Suprapubic skin (tissue), 4 donors: Measurements from ENCODE around the gene LPP. TPM values are rescaled to one million over a fixed set of nuclear protein-coding genes. Genes with fewer than 3 reads are reported as not detected.

ENCODE experiments used
- DNase-seq, 2 donors: peaks; one replicate each; pipeline ENCODE4 v3.0.0-alpha.2; 2019; ENCODE audit warnings: low spot score in 2 of 2
- H3K27ac ChIP-seq: fragments of 200-600 bp; sonication (generic); one replicate; pipeline ENCODE4 v1.5.1; 2019
- H3K27me3 ChIP-seq: fragments of 200-600 bp; sonication (generic); one replicate; pipeline ENCODE4 v1.5.1; 2019
- H3K36me3 ChIP-seq: fragments of 200-600 bp; sonication (generic); one replicate; pipeline ENCODE4 v1.5.1; 2019
- H3K4me1 ChIP-seq: fragments of 200-600 bp; sonication (generic); one replicate; pipeline ENCODE4 v1.5.1; 2019
- H3K4me3 ChIP-seq: fragments of 200-600 bp; sonication (generic); one replicate; pipeline ENCODE4 v1.5.1; 2019; ENCODE audit warnings: mild to moderate bottlenecking
- H3K9me3 ChIP-seq: fragments of 200-600 bp; sonication (generic); one replicate; pipeline ENCODE4 v1.5.1; 2019
- CTCF ChIP-seq, 2 donors: fragments of 200-600 bp in 1 of 2; fragments of 450-650 bp in 1 of 2; sonication (generic) in 1 of 2; IDR thresholded peaks; one replicate each; pipeline ENCODE4 v1.5.1; 2016 to 2019; ENCODE audit warnings: antibody characterized with exemption in 2 of 2, mild to moderate bottlenecking in 1 of 2, moderate library complexity in 1 of 2
- EP300 ChIP-seq: sonication (generic); formaldehyde crosslinking; IDR thresholded peaks from one replicate; pipeline ENCODE4 v1.6.1; 2017; ENCODE audit warnings: antibody characterized with exemption
- POLR2A ChIP-seq, 2 donors: fragments of 450-650 bp; IDR thresholded peaks; one replicate each; pipeline ENCODE4 v1.6.1; 2017; ENCODE audit warnings: antibody characterized with exemption in 2 of 2, mild to moderate bottlenecking in 2 of 2, moderate library complexity in 2 of 2
- POLR2AphosphoS5 ChIP-seq, 3 donors: sonication (generic); formaldehyde crosslinking; IDR thresholded peaks; one replicate each; pipeline ENCODE4 v1.6.1; 2017; ENCODE audit warnings: antibody characterized with exemption in 3 of 3
- WGBS: methylation state at CpG from one replicate; pipeline ENCODE4 v1.1.5; 2018; 5-methylcytosine and 5-hydroxymethylcytosine counted together
- total RNA-seq, 4 donors: library from RNA; depleted of rRNA; stranded (reverse); fragments of >200 nt; gene quantifications; one replicate each; pipeline ENCODE4 v1.1.0, GENCODE V29; 2016

LPP gene
- total RNA-seq, 4 donors from 2014 or later: 56.8 to 127 (median 84.2) TPM

DNA sequence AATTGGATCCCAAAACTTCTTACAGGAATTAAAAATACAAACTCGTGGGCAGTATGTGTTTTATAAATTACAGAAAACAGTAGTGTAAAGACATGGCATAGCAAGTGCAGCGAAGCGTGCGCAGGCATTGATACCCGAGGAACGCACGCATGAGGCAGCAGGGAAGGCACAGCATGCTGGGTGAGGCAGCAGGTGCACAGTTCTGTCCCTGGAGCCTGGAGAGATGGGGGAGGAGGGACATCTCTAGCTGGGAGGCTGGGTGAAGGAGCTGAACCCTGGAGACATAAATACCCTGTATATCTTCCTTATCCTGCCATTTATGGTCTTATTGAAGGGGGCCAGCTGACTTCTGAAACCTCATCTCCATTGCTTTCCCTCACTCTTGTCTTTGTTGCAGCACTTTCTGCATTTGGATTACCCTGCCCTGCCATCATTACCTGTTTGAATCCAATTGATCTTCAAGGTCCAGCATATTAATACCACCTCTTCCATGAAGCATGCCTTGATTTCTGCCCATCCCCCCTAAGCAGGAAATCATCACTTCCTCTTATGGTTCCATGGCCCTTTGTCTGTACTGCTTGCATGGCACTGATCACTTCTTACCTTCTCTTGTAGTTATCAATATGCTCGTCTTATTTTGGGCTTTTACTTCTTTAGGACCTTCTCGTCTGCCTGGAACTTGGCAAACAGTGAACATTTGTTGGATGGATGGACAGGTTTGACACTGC lies 20.5 kb downstream of the LPP start:
- no peak overlapping the region for H3K4me3 ChIP-seq
- TF ChIP-seq CTCF (IDR thresholded peaks at IDR 0.05) (no peak), EP300 (no peak), POLR2A (IDR thresholded peaks at IDR 0.05) (no peak), POLR2AphosphoS5 (IDR thresholded peaks at IDR 0.05) (no peak)
- H3K27me3 ChIP-seq: no peaks in the 10 kb centered on the region
- no peaks in the 10 kb centered on the region for H3K9me3 ChIP-seq
- DNase-seq: no peak
- no peak overlapping the region for H3K27ac ChIP-seq
- 89% methylated on average over 9 of the region's 9 CpGs for WGBS
- H3K4me1 ChIP-seq: peaks cover 9% of the 10 kb centered on the region
- H3K36me3 ChIP-seq: no peaks in the 10 kb centered on the region

DNA sequence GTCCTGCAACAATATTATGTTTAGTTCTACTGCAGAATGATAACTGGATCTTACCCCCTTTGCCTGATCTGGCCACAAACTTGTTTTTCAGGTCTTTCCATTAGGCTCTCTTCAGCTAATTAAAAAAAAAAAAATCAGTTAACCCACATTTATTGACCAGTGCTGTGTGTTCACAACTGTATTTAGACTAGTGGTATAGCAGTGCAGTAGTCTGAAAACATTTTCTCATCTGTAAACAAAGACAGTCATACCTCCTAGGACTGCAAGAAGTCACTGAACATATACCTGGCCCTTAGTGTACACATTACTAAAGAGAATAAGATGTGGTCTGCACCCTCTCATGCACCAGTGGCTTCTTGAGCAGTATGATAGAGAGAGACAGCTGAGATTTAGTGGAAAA lies 22.5 kb downstream of the LPP start:
- Histone ChIP-seq H3K27me3 (no peaks in the 10 kb centered on the region), H3K4me3 (no peak overlapping the region), H3K27ac (no peak overlapping the region), H3K36me3 (no peaks in the 10 kb centered on the region), H3K4me1 (peaks cover 9% of the 10 kb centered on the region), H3K9me3 (no peaks in the 10 kb centered on the region)
- DNase-seq: no peak
- no peak for TF ChIP-seq POLR2AphosphoS5 (IDR thresholded peaks at IDR 0.05)

GRCh38 chr3:188176884-188177283 lies 22.9 kb downstream of the LPP start:
- peaks cover 9% of the 10 kb centered on the region for H3K4me1 ChIP-seq
- no peaks in the 10 kb centered on the region for H3K9me3 ChIP-seq
- no peak for DNase-seq
- no peak overlapping the region for H3K27ac ChIP-seq
- H3K4me3 ChIP-seq: no peak overlapping the region
- no peaks in the 10 kb centered on the region for H3K27me3 ChIP-seq
- TF ChIP-seq POLR2AphosphoS5 (IDR thresholded peaks at IDR 0.05) (no peak), EP300 (no peak), CTCF (IDR thresholded peaks at IDR 0.05) (no peak), POLR2A (IDR thresholded peaks at IDR 0.05) (no peak)
- no peaks in the 10 kb centered on the region for H3K36me3 ChIP-seq
- 88% methylated on average over 2 of the region's 2 CpGs for WGBS

GRCh38 chr3:188177721-188178120 lies 23.8 kb downstream of the LPP start:
- Histone ChIP-seq H3K4me1 (peaks cover 9% of the 10 kb centered on the region), H3K9me3 (no peaks in the 10 kb centered on the region), H3K27me3 (no peaks in the 10 kb centered on the region), H3K4me3 (no peak overlapping the region), H3K36me3 (no peaks in the 10 kb centered on the region), H3K27ac (no peak overlapping the region)
- WGBS: 92% methylated on average over 2 of the region's 2 CpGs
- DNase-seq: no peak
- TF ChIP-seq EP300: no peak
- no peak for TF ChIP-seq POLR2A (IDR thresholded peaks at IDR 0.05)
- TF ChIP-seq CTCF (IDR thresholded peaks at IDR 0.05): no peak
- TF ChIP-seq POLR2AphosphoS5 (IDR thresholded peaks at IDR 0.05): no peak

- 93% methylated on average over 7 of the region's 7 CpGs for WGBS
- H3K4me1 ChIP-seq: peaks cover 9% of the 10 kb centered on the region
- TF ChIP-seq POLR2A (IDR thresholded peaks at IDR 0.05) (no peak), POLR2AphosphoS5 (IDR thresholded peaks at IDR 0.05) (no peak), EP300 (no peak), CTCF (IDR thresholded peaks at IDR 0.05) (no peak)
- no peak for DNase-seq
- H3K27me3 ChIP-seq: no peaks in the 10 kb centered on the region
- H3K9me3 ChIP-seq: no peaks in the 10 kb centered on the region
- H3K27ac ChIP-seq: peak overlapping the region; percentile 53
- H3K4me3 ChIP-seq: no peak overlapping the region
- H3K36me3 ChIP-seq: no peaks in the 10 kb centered on the region
Measured at GRCh38 chr3:188178293-188178936, 24.5 kb downstream of the LPP start.
